GM06990 (cell line): ENCODE measurements around the gene KCNN2.

Experiments used
- DNase-seq: peaks from one replicate; pipeline ENCODE4 v3.0.0-alpha.2; 2011; ENCODE audit not compliant: insufficient read length; ENCODE audit errors: extremely low read depth
- H3K27me3 ChIP-seq: replicated peaks from 2 replicates; pipeline ENCODE4 v1.6.0; 2011; ENCODE audit warnings: low read length; ENCODE audit not compliant: control insufficient read depth, insufficient read depth
- H3K36me3 ChIP-seq: 2 replicates; pipeline ENCODE4 v1.5.1; 2011; ENCODE audit warnings: low read length; ENCODE audit not compliant: control insufficient read depth, insufficient read depth
- H3K4me3 ChIP-seq: replicated peaks from 2 replicates; pipeline ENCODE4 v1.5.1; 2011; ENCODE audit warnings: low read depth, mild to moderate bottlenecking, control low read depth, low read length
- TF ChIP-seq, protein P1 (sequence below): IDR thresholded peaks from 2 replicates; pipeline ENCODE4 v1.5.1; 2011; ENCODE audit warnings: low read length, control low read depth, mild to moderate bottlenecking, inconsistent platforms; ENCODE audit not compliant: insufficient read depth, poor library complexity, severe bottlenecking

KCNN2 gene

DNA sequence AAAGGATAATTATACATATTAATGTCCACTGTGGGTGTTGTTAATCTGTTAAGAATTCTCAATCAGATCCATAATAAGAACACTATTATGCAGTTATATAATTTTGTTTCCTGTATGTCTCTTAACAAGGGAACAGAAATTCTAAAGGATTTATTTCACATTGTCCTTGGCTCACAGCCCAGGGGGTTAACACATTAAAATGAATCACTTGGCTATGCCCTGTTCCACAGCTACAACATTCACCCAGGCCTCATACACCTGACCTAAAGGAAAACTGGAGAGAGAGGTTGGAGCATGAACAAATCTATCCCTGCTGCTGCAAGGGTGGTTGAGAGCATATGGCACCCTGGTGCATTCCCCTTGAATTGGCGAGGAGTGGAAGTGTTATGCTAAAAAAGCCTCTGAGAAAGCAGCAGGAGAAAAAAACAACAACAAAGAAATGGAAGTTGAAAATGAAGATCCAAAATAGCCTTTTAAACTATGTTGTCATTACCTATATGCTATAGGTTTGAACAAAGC is 116.0 kb downstream of the KCNN2 start:
- H3K27me3 ChIP-seq, result no peaks in the 10 kb centered on the region
- no peak overlapping the region for H3K4me3 ChIP-seq
- TF ChIP-seq, protein P1, sequence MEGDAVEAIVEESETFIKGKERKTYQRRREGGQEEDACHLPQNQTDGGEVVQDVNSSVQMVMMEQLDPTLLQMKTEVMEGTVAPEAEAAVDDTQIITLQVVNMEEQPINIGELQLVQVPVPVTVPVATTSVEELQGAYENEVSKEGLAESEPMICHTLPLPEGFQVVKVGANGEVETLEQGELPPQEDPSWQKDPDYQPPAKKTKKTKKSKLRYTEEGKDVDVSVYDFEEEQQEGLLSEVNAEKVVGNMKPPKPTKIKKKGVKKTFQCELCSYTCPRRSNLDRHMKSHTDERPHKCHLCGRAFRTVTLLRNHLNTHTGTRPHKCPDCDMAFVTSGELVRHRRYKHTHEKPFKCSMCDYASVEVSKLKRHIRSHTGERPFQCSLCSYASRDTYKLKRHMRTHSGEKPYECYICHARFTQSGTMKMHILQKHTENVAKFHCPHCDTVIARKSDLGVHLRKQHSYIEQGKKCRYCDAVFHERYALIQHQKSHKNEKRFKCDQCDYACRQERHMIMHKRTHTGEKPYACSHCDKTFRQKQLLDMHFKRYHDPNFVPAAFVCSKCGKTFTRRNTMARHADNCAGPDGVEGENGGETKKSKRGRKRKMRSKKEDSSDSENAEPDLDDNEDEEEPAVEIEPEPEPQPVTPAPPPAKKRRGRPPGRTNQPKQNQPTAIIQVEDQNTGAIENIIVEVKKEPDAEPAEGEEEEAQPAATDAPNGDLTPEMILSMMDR, result no peak
- DNase-seq, result no peak
- H3K36me3 ChIP-seq, result no peaks in the 10 kb centered on the region

DNA sequence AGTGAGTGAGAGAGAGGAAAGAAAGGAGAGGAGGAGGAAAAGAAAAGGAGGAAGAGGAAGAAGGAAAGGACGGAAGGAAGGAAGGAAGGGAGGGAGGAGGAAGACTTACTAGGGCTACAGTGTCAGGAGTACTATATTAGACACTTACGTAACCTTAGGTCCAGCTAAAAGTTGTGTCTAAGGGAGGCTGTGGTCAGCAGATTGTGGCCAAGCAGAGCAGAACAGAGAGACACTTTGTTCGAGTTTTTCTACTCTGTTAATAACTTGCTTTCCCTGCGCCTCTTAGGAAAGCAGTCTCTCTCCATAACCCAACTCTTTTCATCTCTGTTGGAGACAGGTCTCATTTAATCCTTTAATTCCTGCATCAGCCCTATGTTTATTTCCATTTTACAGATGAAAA is 138.9 kb downstream of the KCNN2 start:
- no peak overlapping the region for H3K4me3 ChIP-seq
- TF ChIP-seq, protein P1, result no peak
- H3K27me3 ChIP-seq, result no peaks in the 10 kb centered on the region
- DNase-seq, result no peak
- H3K36me3 ChIP-seq, result no peaks in the 10 kb centered on the region

DNA sequence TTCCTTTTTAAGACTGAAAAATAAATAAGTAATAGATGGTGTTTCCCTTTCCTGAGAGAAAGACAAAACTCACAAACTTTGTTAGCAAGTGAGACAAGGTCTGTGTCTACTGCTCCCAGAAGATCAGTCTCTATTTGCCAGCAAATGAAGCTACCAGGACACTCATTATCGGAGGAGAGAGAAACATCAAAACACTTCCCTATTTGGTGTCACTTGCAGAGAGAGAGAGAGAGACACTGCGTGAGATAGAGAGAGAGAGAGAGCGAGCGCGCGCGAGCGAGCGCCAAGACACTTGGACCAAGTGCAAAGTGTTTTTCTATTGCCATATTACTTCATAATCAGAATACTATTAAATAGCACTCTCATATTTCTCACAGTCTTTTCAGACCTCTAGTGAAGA is 142.7 kb downstream of the KCNN2 start:
- TF ChIP-seq, protein P1, result no peak
- no peak for DNase-seq
- H3K4me3 ChIP-seq, result no peak overlapping the region
- H3K27me3 ChIP-seq, result no peaks in the 10 kb centered on the region
- H3K36me3 ChIP-seq, result no peaks in the 10 kb centered on the region

DNA sequence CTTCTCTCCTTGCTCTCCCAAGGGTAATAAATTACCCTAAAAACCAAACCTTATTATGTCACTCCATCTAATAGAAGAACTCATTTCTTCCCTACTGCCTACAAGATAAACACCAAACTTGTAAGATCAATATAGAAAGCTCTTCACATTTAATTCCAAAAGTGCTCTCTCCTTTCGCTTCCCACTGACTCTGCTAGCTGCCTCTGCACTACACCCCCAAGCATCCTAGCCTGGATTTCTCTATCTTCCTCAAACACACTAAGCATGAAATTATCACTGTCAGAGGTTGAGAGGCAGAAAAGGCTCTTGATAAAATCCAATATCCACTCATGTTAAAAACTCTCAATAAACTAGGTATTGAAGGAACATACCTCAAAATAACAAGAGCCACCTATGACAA is 162.4 kb downstream of the KCNN2 start:
- Histone ChIP-seq H3K36me3 (no peaks in the 10 kb centered on the region), H3K27me3 (no peaks in the 10 kb centered on the region), H3K4me3 (no peak overlapping the region)
- TF ChIP-seq, protein P1, result no peak
- DNase-seq, result no peak

DNA sequence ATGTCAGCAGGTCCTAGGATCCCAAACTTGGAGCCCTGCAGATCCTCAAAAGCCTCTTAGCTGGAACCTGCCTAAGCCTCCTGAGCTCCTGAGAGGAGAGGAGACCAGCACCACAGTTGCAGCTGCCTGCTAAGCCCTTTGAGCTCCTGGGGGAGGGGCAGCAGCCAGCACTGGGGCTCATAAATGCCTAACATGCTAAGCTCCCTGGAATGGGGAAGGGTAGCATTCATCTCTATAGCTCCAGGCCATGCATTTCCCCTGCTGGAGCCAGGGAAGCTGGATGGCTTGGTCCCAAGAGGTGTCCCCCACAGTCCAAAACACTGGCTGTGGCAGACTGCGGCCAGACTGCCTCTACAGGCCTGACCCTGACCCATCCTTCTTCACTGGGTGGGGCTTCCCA is 182.7 kb downstream of the KCNN2 start:
- no peaks in the 10 kb centered on the region for H3K27me3 ChIP-seq

More for the DNA sequence above, 182.7 kb downstream of the KCNN2 start:
- Histone ChIP-seq H3K4me3 (no peak overlapping the region), H3K36me3 (no peaks in the 10 kb centered on the region)
- no peak for DNase-seq
- TF ChIP-seq, protein P1, result no peak
